Measurements from ENCODE around the gene RGS3.

DNA sequence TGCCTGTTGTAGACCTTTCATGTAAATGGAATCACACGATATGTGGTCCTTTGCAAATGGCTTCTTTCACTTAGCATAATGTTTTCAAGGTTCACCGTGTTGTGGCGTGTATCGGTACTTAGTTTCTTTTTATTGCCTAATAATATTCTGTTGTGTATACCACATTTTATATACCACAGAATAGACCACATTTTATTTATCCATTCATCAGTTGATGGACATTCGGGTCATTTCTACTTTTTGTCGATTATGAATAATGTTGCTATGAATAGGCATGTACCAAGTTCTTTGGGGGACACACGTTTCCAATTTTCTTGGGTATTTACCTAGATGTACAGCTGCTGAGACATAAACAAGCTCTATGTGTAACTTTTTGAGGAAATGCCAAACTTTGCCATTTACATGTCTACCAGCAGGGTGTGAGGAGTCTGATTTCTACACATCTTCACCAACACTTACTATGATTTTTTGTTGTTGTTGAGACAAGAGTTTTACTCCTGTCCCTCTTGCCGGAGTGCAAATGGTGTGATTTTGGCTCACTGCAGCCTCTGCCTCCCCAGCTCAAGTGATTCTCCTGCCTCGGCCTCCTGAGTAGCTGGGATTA, 144.7 kb downstream of the RGS3 start:
- TF ChIP-seq, protein P1, sequence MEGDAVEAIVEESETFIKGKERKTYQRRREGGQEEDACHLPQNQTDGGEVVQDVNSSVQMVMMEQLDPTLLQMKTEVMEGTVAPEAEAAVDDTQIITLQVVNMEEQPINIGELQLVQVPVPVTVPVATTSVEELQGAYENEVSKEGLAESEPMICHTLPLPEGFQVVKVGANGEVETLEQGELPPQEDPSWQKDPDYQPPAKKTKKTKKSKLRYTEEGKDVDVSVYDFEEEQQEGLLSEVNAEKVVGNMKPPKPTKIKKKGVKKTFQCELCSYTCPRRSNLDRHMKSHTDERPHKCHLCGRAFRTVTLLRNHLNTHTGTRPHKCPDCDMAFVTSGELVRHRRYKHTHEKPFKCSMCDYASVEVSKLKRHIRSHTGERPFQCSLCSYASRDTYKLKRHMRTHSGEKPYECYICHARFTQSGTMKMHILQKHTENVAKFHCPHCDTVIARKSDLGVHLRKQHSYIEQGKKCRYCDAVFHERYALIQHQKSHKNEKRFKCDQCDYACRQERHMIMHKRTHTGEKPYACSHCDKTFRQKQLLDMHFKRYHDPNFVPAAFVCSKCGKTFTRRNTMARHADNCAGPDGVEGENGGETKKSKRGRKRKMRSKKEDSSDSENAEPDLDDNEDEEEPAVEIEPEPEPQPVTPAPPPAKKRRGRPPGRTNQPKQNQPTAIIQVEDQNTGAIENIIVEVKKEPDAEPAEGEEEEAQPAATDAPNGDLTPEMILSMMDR (IDR thresholded peaks at IDR 0.05), result no peak
- TF ChIP-seq EP300 (IDR thresholded peaks at IDR 0.05), result no peak
- no peak for TF ChIP-seq POLR2A (IDR thresholded peaks at IDR 0.05; ENCODE audit: low read length)
- TF ChIP-seq KDM1A (IDR thresholded peaks at IDR 0.05; ENCODE audit: low read depth), result no peak
- TF ChIP-seq CHD4 (IDR thresholded peaks at IDR 0.05; ENCODE audit: borderline replicate concordance), result no peak
- TF ChIP-seq EHF (CRISPR knock-in tag; IDR thresholded peaks at IDR 0.05), result no peak
- TF ChIP-seq KDM5A (IDR thresholded peaks at IDR 0.05), result no peak
- TF ChIP-seq RAD21 (conservative IDR thresholded peaks at IDR 0.05 in 1 of 2, IDR thresholded peaks at IDR 0.05 in 1 of 2), result no peak
- TF ChIP-seq MYC (IDR thresholded peaks at IDR 0.05; ENCODE audit: borderline replicate concordance, low read length), result no peak
- TF ChIP-seq, protein P2, sequence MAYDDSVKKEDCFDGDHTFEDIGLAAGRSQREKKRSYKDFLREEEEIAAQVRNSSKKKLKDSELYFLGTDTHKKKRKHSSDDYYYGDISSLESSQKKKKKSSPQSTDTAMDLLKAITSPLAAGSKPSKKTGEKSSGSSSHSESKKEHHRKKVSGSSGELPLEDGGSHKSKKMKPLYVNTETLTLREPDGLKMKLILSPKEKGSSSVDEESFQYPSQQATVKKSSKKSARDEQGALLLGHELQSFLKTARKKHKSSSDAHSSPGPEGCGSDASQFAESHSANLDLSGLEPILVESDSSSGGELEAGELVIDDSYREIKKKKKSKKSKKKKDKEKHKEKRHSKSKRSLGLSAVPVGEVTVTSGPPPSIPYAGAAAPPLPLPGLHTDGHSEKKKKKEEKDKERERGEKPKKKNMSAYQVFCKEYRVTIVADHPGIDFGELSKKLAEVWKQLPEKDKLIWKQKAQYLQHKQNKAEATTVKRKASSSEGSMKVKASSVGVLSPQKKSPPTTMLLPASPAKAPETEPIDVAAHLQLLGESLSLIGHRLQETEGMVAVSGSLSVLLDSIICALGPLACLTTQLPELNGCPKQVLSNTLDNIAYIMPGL (CRISPR knock-in tag; IDR thresholded peaks at IDR 0.05; ENCODE audit: borderline replicate concordance), result no peak
- no peak for TF ChIP-seq RNF2 (IDR thresholded peaks at IDR 0.05; ENCODE audit: borderline replicate concordance, low read depth)
- TF ChIP-seq ESRRA (IDR thresholded peaks at IDR 0.05; ENCODE audit: borderline replicate concordance, low read length), result no peak
- no peak for TF ChIP-seq SMC3 (IDR thresholded peaks at IDR 0.05)

All from A549 (cell line).